Measurements from ENCODE around the gene ARVCF. TPM values are rescaled to one million over a fixed set of nuclear protein-coding genes. Genes with fewer than 3 reads are reported as not detected.

The ARVCF gene
- total RNA-seq, 1 donor from 2014 or later: 119 TPM

- H3K4me1 Mint-ChIP-seq (ENCODE audit: low read depth, unreplicated experiment): peaks cover 42% of the 10 kb centered on the region
Observed at GRCh38 chr22:19998991-19999820, 17.4 kb downstream of the ARVCF start.

GRCh38 chr22:19998232-19998951, 18.2 kb downstream of the ARVCF start:
- peaks cover 4% of the 10 kb centered on the region for H3K9me3 Mint-ChIP-seq (ENCODE audit: unreplicated experiment)
- no peak for TF ChIP-seq CTCF (IDR thresholded peaks at IDR 0.05; ENCODE audit: partially characterized antibody, unreplicated experiment)
- peaks cover 1% of the 10 kb centered on the region for H3K27me3 Mint-ChIP-seq (ENCODE audit: unreplicated experiment)
- no peak overlapping the region for H3K27ac Mint-ChIP-seq (ENCODE audit: unreplicated experiment)
- H3K4me3 Mint-ChIP-seq (ENCODE audit: unreplicated experiment): no peak overlapping the region
- peaks cover 7% of the 10 kb centered on the region for H3K36me3 Mint-ChIP-seq (ENCODE audit: unreplicated experiment)
- no peak for DNase-seq
- H3K4me1 Mint-ChIP-seq (ENCODE audit: low read depth, unreplicated experiment): peaks cover 42% of the 10 kb centered on the region

More at GRCh38 chr22:19998991-19999820, 17.4 kb downstream of the ARVCF start:
- Mint-ChIP-seq H3K27me3 (ENCODE audit: unreplicated experiment) (peaks cover 1% of the 10 kb centered on the region), H3K4me3 (ENCODE audit: unreplicated experiment) (no peak overlapping the region), H3K27ac (ENCODE audit: unreplicated experiment) (no peak overlapping the region), H3K36me3 (ENCODE audit: unreplicated experiment) (peaks cover 15% of the 10 kb centered on the region), H3K9me3 (ENCODE audit: unreplicated experiment) (peaks cover 2% of the 10 kb centered on the region)
- no peak for TF ChIP-seq CTCF (IDR thresholded peaks at IDR 0.05; ENCODE audit: partially characterized antibody, unreplicated experiment)
- no peak for DNase-seq

GRCh38 chr22:19997561-19998231, 18.9 kb downstream of the ARVCF start:
- Mint-ChIP-seq H3K9me3 (ENCODE audit: unreplicated experiment) (peaks cover 2% of the 10 kb centered on the region), H3K27ac (ENCODE audit: unreplicated experiment) (no peak overlapping the region), H3K36me3 (ENCODE audit: unreplicated experiment) (no peaks in the 10 kb centered on the region), H3K27me3 (ENCODE audit: unreplicated experiment) (peaks cover 1% of the 10 kb centered on the region), H3K4me1 (ENCODE audit: low read depth, unreplicated experiment) (peaks cover 37% of the 10 kb centered on the region), H3K4me3 (ENCODE audit: unreplicated experiment) (no peak overlapping the region)
- DNase-seq: no peak
- no peak for TF ChIP-seq CTCF (IDR thresholded peaks at IDR 0.05; ENCODE audit: partially characterized antibody, unreplicated experiment)

DNA sequence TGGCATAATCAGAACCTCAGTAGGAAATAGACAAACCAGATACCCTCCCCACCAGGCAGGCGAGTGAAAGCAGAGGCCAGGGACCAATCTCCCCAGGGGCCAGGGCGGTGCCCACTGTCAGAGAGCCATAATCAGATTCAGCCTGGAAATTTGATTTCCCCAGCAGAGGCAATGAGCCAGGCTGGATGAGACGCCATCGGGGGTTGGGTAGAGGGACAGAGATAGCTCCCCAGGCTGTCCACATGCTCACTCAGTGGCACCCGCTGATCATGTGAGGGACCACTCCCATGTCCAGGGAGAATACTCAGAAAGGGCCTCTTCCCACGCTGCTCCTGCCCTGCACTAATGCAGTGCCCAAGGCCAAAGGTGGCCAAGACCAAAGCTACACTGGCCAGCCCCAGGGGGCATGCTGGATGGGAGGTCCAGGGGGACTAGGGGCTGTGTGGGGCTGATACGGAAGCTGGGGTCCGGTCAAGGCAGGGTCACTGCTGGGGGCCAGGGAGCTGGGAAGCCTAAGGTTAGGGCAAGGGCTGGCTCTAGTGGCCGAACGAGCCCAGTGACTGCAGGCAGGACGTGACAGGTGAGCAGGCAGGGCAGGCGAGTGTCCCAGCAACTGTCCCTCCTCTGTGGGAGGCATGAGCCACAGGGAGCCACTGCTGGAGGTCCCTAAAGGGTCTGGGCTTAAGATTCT, 19.8 kb downstream of the ARVCF start:
- peaks cover 1% of the 10 kb centered on the region for H3K27me3 Mint-ChIP-seq (ENCODE audit: unreplicated experiment)
- H3K4me1 Mint-ChIP-seq (ENCODE audit: low read depth, unreplicated experiment): peaks cover 31% of the 10 kb centered on the region
- no peaks in the 10 kb centered on the region for H3K36me3 Mint-ChIP-seq (ENCODE audit: unreplicated experiment)
- no peak overlapping the region for H3K27ac Mint-ChIP-seq (ENCODE audit: unreplicated experiment)
- H3K9me3 Mint-ChIP-seq (ENCODE audit: unreplicated experiment): peaks cover 2% of the 10 kb centered on the region
- no peak for TF ChIP-seq CTCF (IDR thresholded peaks at IDR 0.05; ENCODE audit: partially characterized antibody, unreplicated experiment)
- DNase-seq: peak; percentile 42
- H3K4me3 Mint-ChIP-seq (ENCODE audit: unreplicated experiment): no peak overlapping the region
